Measurements from ENCODE around the gene DNM1.

The DNM1 gene

DNA sequence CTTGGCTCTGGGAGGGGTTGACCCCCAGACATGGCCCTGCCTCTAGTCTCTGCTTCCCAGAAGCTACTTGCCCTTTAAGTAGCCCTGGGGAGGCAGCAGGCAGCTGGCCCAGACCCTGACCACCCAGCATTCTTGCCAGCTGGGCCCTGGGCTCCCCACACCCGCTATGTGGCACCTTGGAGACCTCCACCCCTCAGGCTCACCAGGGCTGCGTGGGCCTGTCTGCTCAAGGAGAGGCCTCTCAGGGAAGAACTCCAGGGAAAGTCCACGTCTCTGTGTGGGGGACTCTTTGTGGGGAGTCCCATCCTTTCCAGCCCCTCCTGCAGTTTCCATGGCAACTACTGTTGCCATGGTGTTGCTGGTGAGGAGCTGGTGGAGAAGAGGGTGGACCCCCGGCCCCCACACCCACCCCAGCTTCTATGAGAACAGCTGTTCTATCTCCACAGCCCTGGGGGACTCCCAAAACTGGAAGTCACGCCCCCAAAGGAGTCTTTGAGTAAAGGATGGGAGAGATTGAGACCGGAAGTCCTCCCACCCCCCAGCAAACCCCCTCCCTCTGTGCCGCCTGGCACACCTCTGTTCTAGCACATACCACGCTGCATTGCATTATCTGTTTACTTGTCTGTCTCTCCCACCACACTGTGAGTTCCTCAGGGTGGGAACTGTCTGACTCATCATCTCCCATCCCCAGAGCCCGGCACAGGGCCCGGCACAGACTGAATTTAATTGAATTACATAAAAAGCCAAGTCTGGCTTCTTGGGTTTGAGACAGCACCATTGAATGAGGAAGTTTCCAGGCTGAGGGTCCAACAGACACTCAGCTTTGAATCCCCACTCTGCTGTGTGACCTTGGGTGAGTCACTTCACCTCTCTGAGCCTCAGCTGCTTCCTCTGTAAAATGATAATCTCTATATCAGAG lies 12.6 kb downstream of the DNM1 start:
- TF ChIP-seq TARDBP (IDR thresholded peaks at IDR 0.05) (no peak), CTBP1 (IDR thresholded peaks at IDR 0.05; ENCODE audit: borderline replicate concordance) (no peak), NFRKB (IDR thresholded peaks at IDR 0.05) (no peak), ARNT (IDR thresholded peaks at IDR 0.05) (no peak), SUZ12 (IDR thresholded peaks at IDR 0.05) (no peak), HDGF (IDR thresholded peaks at IDR 0.05; ENCODE audit: borderline replicate concordance) (no peak)
- TF ChIP-seq, protein P1, sequence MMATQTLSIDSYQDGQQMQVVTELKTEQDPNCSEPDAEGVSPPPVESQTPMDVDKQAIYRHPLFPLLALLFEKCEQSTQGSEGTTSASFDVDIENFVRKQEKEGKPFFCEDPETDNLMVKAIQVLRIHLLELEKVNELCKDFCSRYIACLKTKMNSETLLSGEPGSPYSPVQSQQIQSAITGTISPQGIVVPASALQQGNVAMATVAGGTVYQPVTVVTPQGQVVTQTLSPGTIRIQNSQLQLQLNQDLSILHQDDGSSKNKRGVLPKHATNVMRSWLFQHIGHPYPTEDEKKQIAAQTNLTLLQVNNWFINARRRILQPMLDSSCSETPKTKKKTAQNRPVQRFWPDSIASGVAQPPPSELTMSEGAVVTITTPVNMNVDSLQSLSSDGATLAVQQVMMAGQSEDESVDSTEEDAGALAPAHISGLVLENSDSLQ (IDR thresholded peaks at IDR 0.05), result no peak
- no peak for DNase-seq (ENCODE audit: extremely low spot score)
- CTCF ChIA-PET, result no interaction called here
- POLR2A ChIA-PET, result interaction anchor here (1.0 kb wide), 1 partner anchor 60 kb away, joined by 3 read pairs; the partner anchor contains the start of genes GOLGA2 and SWI5

DNA sequence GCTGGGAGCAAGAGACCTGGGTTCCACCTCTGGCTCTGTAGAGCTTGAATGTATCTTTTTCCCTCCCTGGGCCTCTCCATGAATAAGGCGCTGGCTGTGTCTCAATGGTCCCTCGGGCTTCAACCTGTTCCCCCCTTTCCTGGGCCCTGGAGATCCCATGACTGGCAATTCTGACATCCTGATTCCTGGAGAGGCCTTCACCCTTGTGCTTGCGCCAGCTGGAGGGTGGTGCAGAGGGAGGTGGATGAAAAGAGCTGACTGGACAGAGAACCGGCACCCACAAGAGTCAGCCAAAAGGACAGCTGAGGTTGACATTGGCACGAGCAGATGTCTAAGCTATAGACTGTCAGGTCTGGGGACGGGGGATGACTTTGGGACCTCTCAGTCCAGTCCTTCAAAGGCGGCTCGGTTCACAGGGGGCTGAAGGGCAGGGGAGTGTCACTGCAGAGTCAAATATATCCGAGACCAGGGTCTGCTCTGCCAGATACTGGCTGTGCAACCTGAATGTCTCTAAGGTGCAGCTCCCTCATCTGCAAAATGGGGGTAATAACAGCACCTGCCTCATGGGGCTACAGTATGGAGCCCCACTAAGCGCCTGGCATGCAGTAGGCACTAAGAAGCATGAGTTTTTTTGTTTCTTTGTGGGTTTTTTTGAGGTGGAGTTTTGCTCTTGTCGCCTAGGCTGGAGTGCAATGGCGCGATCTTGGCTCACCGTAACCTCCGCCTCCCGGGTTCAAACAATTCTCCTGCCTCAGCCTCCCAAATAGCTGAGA lies 13.8 kb downstream of the DNM1 start:
- TF ChIP-seq ELF4 (IDR thresholded peaks at IDR 0.05) (no peak), BHLHE40 (IDR thresholded peaks at IDR 0.05; ENCODE audit: borderline replicate concordance) (no peak), FOXM1 (IDR thresholded peaks at IDR 0.05; ENCODE audit: borderline replicate concordance) (no peak), ZNF384 (IDR thresholded peaks at IDR 0.05) (no peak), CTBP1 (IDR thresholded peaks at IDR 0.05; ENCODE audit: borderline replicate concordance) (no peak)
- CTCF ChIA-PET, result no interaction called here
- POLR2A ChIA-PET, result interaction anchor here (1.6 to 1.8 kb wide), 2 partner anchors 10 to 59 kb away, joined by 6 to 8 read pairs; partner anchors contain the start of genes GOLGA2 and SWI5
- no peak for DNase-seq (ENCODE audit: extremely low spot score)

DNA sequence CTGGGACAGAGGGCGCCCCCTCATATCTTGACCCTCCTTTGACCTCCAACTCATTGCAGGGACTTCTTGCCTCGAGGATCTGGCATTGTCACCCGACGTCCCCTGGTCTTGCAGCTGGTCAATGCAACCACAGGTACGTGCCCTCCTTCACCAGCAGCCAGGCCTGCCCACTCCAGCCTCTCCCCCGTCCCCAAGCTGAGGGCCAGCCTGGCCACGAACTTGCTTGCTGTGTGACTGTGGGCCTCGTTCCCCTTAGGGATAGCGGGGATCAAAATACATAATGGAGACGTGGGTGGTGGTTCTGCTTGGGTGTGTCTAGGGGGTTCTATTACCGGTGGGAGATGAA lies 15.0 kb downstream of the DNM1 start:
- ChIA-PET POLR2A (interaction anchor here (0.5 to 1.8 kb wide), 3 partner anchors 11 to 58 kb away, joined by 3 to 8 read pairs (median 6); partner anchors contain the start of genes GOLGA2 and SWI5), CTCF (interaction anchor here (1.4 kb wide), 1 partner anchor 92 kb away, joined by 3 read pairs; no protein-coding TSS in a partner anchor)
- TF ChIP-seq LEF1 (IDR thresholded peaks at IDR 0.05; ENCODE audit: borderline replicate concordance), result no peak
- TF ChIP-seq HDGF (IDR thresholded peaks at IDR 0.05; ENCODE audit: borderline replicate concordance), result no peak
- no peak for TF ChIP-seq SUZ12 (IDR thresholded peaks at IDR 0.05)
- TF ChIP-seq, protein P1 (IDR thresholded peaks at IDR 0.05), result no peak
- TF ChIP-seq FOXA1 (IDR thresholded peaks at IDR 0.05), result no peak
- no peak for TF ChIP-seq BHLHE40 (IDR thresholded peaks at IDR 0.05; ENCODE audit: borderline replicate concordance)
- no peak for TF ChIP-seq ELF4 (IDR thresholded peaks at IDR 0.05)
- no peak for TF ChIP-seq L3MBTL2 (conservative IDR thresholded peaks at IDR 0.05)
- no peak for TF ChIP-seq TARDBP (IDR thresholded peaks at IDR 0.05)
- no peak for TF ChIP-seq FOXM1 (IDR thresholded peaks at IDR 0.05; ENCODE audit: borderline replicate concordance)
- no peak for TF ChIP-seq CTBP1 (IDR thresholded peaks at IDR 0.05; ENCODE audit: borderline replicate concordance)
- TF ChIP-seq NFRKB (IDR thresholded peaks at IDR 0.05), result no peak
- TF ChIP-seq SP1 (IDR thresholded peaks at IDR 0.05), result no peak
- TF ChIP-seq ARNT (IDR thresholded peaks at IDR 0.05), result no peak
- TF ChIP-seq FOXK2 (IDR thresholded peaks at IDR 0.05), result no peak
- no peak for TF ChIP-seq ZNF384 (IDR thresholded peaks at IDR 0.05)
- no peak for DNase-seq (ENCODE audit: extremely low spot score)

DNA sequence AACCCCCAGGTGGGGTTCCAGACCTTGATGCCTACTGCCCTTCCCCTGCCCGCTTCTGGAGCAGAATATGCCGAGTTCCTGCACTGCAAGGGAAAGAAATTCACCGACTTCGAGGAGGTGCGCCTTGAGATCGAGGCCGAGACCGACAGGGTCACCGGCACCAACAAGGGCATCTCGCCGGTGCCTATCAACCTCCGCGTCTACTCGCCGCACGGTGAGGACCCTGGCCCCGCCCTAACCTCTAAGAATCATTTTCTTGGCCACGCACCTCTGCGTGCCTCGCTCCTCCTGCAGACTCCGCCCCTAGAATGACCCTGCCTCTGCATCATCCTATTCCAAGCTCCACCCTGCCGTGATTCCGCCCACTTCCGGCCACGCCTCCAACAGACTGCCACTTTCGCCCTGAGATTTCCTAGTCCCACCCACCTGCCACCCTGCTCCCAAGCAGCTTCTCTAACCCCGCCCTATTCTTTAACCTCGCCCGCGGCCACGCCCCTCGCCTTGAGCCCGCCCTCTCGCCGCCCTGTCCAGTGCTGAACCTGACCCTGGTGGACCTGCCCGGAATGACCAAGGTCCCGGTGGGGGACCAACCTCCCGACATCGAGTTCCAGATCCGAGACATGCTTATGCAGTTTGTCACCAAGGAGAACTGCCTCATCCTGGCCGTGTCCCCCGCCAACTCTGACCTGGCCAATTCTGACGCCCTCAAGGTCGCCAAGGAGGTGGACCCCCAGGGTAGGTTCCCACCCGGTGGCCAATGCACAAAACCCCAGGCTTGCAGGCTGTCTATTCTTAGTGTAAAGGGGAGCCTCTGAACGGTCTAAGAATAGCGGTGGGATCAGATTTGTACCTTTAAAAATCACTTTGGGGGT lies 15.6 kb downstream of the DNM1 start:
- TF ChIP-seq SUZ12 (IDR thresholded peaks at IDR 0.05) (no peak), SP1 (IDR thresholded peaks at IDR 0.05) (no peak), L3MBTL2 (conservative IDR thresholded peaks at IDR 0.05) (no peak), HDGF (IDR thresholded peaks at IDR 0.05; ENCODE audit: borderline replicate concordance) (no peak), ARNT (IDR thresholded peaks at IDR 0.05) (no peak), NFRKB (IDR thresholded peaks at IDR 0.05) (no peak)
- CTCF ChIA-PET, result interaction anchor here (1.4 kb wide), 1 partner anchor 93 kb away, joined by 3 read pairs; no protein-coding TSS in a partner anchor
- POLR2A ChIA-PET, result interaction anchor here (0.5 kb wide), 1 partner anchor 19 kb away, joined by 3 read pairs; no protein-coding TSS in a partner anchor
- DNase-seq (ENCODE audit: extremely low spot score), result peak; percentile 98

DNA sequence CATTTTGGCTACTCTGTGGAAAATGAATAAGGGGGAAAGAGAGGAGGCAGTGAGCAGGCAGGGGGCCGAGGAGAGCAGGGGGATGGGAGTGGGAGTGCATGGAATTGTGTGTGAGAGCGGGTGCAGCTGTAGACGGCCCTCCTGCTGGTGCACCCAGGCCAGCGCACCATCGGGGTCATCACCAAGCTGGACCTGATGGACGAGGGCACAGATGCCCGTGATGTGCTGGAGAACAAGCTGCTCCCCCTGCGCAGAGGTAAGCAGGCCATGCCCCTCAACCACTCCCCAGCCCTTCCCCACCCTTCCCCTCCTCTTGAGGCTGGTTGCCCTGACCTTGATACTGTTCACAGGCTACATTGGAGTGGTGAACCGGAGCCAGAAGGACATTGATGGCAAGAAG lies 16.7 kb downstream of the DNM1 start:
- TF ChIP-seq ARNT (IDR thresholded peaks at IDR 0.05) (no peak), SP1 (IDR thresholded peaks at IDR 0.05) (no peak), ZNF384 (IDR thresholded peaks at IDR 0.05) (no peak), ELF4 (IDR thresholded peaks at IDR 0.05) (no peak), BHLHE40 (IDR thresholded peaks at IDR 0.05; ENCODE audit: borderline replicate concordance) (no peak), CTBP1 (IDR thresholded peaks at IDR 0.05; ENCODE audit: borderline replicate concordance) (no peak), LEF1 (IDR thresholded peaks at IDR 0.05; ENCODE audit: borderline replicate concordance) (no peak), SUZ12 (IDR thresholded peaks at IDR 0.05) (no peak), NFRKB (IDR thresholded peaks at IDR 0.05) (no peak)
- TF ChIP-seq, protein P1 (IDR thresholded peaks at IDR 0.05), result no peak
- ChIA-PET CTCF (no interaction called here), POLR2A (no interaction called here)
- DNase-seq (ENCODE audit: extremely low spot score), result no peak

All from HEK293T (cell line).